Epidermal melanocyte (primary cell): ENCODE results near the gene MAN1A2.

Experiments
- DNase-seq: peaks from one replicate; pipeline ENCODE4 v3.0.0; 2011; ENCODE audit warnings: low spot score; ENCODE audit not compliant: insufficient read length

MAN1A2 gene

DNA sequence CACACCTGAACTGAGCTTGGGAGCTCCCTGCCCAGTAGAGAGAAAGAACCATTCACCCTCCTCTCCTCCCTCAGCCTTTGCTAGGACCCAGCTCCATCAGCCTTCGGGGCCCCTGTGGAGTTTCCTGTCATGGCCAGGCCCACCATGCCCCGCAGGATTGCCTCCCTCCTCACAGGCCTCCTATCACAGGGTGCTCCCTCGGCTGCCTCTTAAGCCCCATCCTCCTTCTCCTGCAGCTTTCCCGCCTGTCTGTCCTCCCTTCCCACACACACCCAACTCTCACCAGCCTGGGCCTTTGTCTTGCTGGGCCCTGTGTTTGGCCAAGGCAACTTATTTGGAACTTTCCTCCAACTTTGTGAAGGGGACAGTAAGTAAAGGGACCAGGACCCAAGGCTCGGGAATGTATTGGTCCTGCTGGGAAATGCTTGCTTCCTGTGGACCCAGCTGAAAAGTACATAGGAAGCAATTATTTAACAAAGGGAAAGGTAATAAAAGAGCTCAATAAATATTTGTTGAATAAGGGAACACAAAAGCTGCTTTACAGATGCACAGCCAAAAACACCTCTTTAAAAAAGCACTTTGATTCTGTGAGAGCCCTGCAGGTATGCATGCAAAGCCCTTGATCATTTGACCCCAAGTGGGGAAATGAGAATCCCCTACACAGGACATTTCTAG is 207.0 kb downstream of the MAN1A2 start:
- DNase-seq, result no peak

- no peak for DNase-seq
These were observed 208.5 kb downstream of the MAN1A2 start for GRCh38 chr1:117575586-117576225.

- no peak for DNase-seq
These were observed 209.0 kb downstream of the MAN1A2 start for GRCh38 chr1:117576236-117576635.

- DNase-seq, result no peak
These were observed 210.1 kb downstream of the MAN1A2 start for GRCh38 chr1:117577191-117577885.

DNA sequence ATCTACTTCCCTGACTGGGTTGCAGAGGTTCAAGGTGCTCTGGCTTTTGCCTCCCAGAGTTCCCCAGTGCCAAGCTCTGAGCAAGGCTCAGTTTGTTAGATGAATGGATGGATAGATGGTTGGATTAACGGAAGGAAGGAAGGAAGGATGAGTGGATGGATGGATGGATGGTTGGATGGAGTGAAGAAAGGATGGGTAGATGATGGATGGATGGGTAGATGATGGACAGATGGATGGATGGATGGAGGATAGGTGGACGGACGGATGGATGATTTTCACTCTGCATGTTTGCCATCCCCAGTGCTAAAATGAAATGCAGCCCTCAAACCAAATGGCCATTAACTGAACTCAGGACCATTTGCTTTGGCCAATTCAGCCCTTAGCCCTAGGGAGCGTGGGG is 211.2 kb downstream of the MAN1A2 start:
- no peak for DNase-seq
